Measurements from ENCODE around the gene TRH. TPM values are rescaled to one million over a fixed set of nuclear protein-coding genes. Genes with fewer than 3 reads are reported as not detected.

TRH gene
- total RNA-seq, 4 donors from 2014 or later: not detected

DNA sequence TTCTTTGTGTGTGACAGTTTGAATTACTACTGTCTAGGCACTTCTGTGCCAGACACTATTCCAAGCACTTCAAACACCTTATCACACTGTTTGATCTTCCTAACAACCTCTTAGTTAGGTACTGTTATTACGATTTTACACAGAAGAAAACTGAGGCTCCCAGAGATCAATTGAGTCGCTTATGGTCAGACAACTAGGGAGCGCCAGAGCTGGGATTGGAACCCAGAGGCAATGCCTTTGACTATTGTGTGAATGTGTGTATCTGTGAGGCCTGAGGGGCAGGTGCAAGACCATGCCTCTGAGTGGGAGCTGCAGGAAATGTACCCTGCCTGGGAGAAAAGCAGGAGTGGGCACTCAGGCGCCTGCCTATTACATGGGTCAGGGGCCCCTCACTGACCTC is 1.8 kb downstream of the TRH start:
- TF ChIP-seq, protein P1, sequence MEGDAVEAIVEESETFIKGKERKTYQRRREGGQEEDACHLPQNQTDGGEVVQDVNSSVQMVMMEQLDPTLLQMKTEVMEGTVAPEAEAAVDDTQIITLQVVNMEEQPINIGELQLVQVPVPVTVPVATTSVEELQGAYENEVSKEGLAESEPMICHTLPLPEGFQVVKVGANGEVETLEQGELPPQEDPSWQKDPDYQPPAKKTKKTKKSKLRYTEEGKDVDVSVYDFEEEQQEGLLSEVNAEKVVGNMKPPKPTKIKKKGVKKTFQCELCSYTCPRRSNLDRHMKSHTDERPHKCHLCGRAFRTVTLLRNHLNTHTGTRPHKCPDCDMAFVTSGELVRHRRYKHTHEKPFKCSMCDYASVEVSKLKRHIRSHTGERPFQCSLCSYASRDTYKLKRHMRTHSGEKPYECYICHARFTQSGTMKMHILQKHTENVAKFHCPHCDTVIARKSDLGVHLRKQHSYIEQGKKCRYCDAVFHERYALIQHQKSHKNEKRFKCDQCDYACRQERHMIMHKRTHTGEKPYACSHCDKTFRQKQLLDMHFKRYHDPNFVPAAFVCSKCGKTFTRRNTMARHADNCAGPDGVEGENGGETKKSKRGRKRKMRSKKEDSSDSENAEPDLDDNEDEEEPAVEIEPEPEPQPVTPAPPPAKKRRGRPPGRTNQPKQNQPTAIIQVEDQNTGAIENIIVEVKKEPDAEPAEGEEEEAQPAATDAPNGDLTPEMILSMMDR (IDR thresholded peaks at IDR 0.05): no peak
- TF ChIP-seq POLR2A (IDR thresholded peaks at IDR 0.05): no peak
- TF ChIP-seq EP300 (IDR thresholded peaks at IDR 0.05): no peak
- peaks cover 0 to 79% of the 10 kb centered on the region in 2 donors for H3K27me3 ChIP-seq
- WGBS, 2 donors: 77 to 81% methylated on average over 4 of the region's 4 CpGs
- peaks cover 0 to 20% (median 16%) of the 10 kb centered on the region in 4 donors for H3K4me1 ChIP-seq
- no peaks in the 10 kb centered on the region for H3K9me3 ChIP-seq
- H3K4me3 ChIP-seq: no peak overlapping the region
- no peak for DNase-seq (ENCODE audit: low spot score in 2 of 2)
- H3K27ac ChIP-seq: no peak overlapping the region
- no peaks in the 10 kb centered on the region for H3K36me3 ChIP-seq

GRCh38 chr3:129978123-129978522 is 3.6 kb downstream of the TRH start:
- WGBS, 2 donors: 79 to 98% methylated on average over 2 of the region's 2 CpGs
- Histone ChIP-seq H3K27ac (no peak overlapping the region), H3K27me3 (peaks cover 0 to 84% of the 10 kb centered on the region in 2 donors), H3K4me1 (peaks cover 0 to 20% (median 16%) of the 10 kb centered on the region in 4 donors), H3K9me3 (no peaks in the 10 kb centered on the region), H3K36me3 (no peaks in the 10 kb centered on the region), H3K4me3 (no peak overlapping the region)
- no peak for TF ChIP-seq EP300 (IDR thresholded peaks at IDR 0.05)
- TF ChIP-seq POLR2A (IDR thresholded peaks at IDR 0.05): no peak
- TF ChIP-seq, protein P1 (IDR thresholded peaks at IDR 0.05): no peak
- DNase-seq (ENCODE audit: low spot score in 2 of 2): no peak

DNA sequence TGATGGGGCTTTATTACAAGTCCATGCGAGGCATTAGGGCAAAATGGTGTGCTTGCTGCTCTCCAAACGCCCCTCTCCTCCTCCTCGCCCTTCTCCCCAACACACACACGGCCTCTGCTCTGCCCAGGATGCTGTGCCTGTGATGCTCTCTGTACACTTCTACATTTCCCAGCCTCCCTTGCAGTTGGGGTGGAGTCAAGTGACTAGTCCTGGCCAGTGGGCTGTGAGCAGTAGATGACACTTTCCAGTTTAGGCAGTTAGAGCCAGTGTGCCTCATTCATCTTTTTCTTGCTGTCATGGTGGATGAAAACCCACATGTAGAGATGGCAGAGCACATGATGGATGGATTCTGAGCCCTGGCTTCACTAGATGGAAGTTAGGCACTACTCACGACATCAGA is 5.4 kb downstream of the TRH start:
- peaks cover 0 to 12% (median 9%) of the 10 kb centered on the region in 4 donors for H3K4me1 ChIP-seq
- peaks cover 0 to 66% of the 10 kb centered on the region in 2 donors for H3K27me3 ChIP-seq
- H3K36me3 ChIP-seq: no peaks in the 10 kb centered on the region
- no peak overlapping the region for H3K4me3 ChIP-seq
- WGBS, 2 donors: 83 to 89% methylated on average over 5 of the region's 5 CpGs
- TF ChIP-seq EP300 (IDR thresholded peaks at IDR 0.05) (no peak), POLR2A (IDR thresholded peaks at IDR 0.05) (no peak)
- TF ChIP-seq, protein P1 (IDR thresholded peaks at IDR 0.05): no peak
- no peak for DNase-seq (ENCODE audit: low spot score in 2 of 2)
- no peaks in the 10 kb centered on the region for H3K9me3 ChIP-seq
- no peak overlapping the region for H3K27ac ChIP-seq

DNA sequence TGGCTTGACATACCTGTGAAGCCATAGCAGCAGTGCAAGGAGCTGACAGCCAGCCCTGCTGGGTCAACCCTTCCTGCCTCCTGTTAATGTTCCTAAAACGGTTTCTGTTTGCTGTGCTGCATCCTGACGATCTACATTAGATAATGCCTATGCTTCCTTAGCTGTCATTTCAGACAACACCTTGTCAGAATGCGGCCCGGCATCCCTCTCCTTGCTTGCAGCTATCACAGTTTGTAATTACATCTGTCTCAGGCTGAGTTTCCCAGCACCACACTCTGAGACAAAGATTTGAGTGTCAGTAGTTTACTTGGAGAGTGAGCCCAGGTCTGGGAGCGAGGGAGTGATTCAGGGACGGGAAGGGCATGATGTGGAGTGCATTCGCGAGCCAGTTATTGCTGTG is 9.0 kb downstream of the TRH start:
- Histone ChIP-seq H3K4me3 (no peak overlapping the region), H3K9me3 (no peaks in the 10 kb centered on the region), H3K27me3 (peaks cover 0 to 29% of the 10 kb centered on the region in 2 donors), H3K27ac (no peak overlapping the region), H3K4me1 (no peaks in the 10 kb centered on the region), H3K36me3 (no peaks in the 10 kb centered on the region)
- TF ChIP-seq, protein P1 (IDR thresholded peaks at IDR 0.05): no peak
- TF ChIP-seq POLR2A (IDR thresholded peaks at IDR 0.05) (no peak), EP300 (IDR thresholded peaks at IDR 0.05) (no peak)
- no peak for DNase-seq (ENCODE audit: low spot score in 2 of 2)
- WGBS, 2 donors: 81 to 86% methylated on average over 8 of the region's 8 CpGs

GRCh38 chr3:129984125-129984524 is 9.6 kb downstream of the TRH start:
- H3K27ac ChIP-seq: no peak overlapping the region
- no peaks in the 10 kb centered on the region for H3K36me3 ChIP-seq
- 67 to 95% methylated on average over 2 of the region's 2 CpGs for WGBS, 2 donors
- TF ChIP-seq, protein P1 (IDR thresholded peaks at IDR 0.05): no peak
- TF ChIP-seq POLR2A (IDR thresholded peaks at IDR 0.05) (no peak), EP300 (IDR thresholded peaks at IDR 0.05) (no peak)
- H3K4me1 ChIP-seq: no peaks in the 10 kb centered on the region
- H3K4me3 ChIP-seq: no peak overlapping the region
- H3K9me3 ChIP-seq: no peaks in the 10 kb centered on the region
- no peak for DNase-seq (ENCODE audit: low spot score in 2 of 2)
- H3K27me3 ChIP-seq: peaks cover 0 to 24% of the 10 kb centered on the region in 2 donors

All from tibial nerve (tissue), 4 donors.